ENCODE data around the gene TXNL1.
"Not testable (repeated sequence)": the region's sequence is repeated elsewhere in the genome, so short reads cannot be mapped to it uniquely, and the experiment has no call there.

The TXNL1 gene

GRCh38 chr18:56638232-56639103, at the start of gene TXNL1:
Gene TXNL1, minus strand, starts transcription at chr18:56638592. Its CDS starts 152 bp downstream, at chr18:56638440.
- peak; percentile 41 for FAIRE-seq

DNA sequence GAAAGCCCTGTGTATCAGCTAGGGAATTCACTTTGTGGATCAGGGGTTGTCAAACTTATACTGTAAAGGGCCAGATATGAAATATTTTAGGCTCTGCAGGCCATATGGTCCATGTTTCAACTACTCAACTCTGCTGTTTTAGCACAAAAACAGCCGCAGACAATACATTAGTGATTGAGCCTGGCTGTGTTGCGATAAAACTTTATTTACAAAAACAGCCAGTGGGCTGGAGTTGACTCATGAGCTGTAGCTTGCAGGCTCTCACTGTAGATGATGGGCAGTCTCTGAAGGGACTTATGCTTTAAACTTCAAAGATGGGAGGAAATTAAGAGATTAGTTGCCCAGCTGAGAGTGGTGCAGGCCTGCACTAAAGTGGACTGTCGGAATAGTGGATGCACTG, 45.9 kb upstream of the TXNL1 start:
- FAIRE-seq = no peak

GRCh38 chr18:56678836-56679565, 40.6 kb upstream of the TXNL1 start:
- FAIRE-seq = no peak

- no peak for FAIRE-seq
Measured at GRCh38 chr18:56676639-56677038, 38.2 kb upstream of the TXNL1 start.

- no peak for FAIRE-seq
Measured at GRCh38 chr18:56672981-56673380, 34.6 kb upstream of the TXNL1 start.

- no peak for FAIRE-seq
Measured at GRCh38 chr18:56672391-56672790, 34.0 kb upstream of the TXNL1 start.

GRCh38 chr18:56662902-56663301, 24.5 kb upstream of the TXNL1 start:
- no peak for FAIRE-seq

DNA sequence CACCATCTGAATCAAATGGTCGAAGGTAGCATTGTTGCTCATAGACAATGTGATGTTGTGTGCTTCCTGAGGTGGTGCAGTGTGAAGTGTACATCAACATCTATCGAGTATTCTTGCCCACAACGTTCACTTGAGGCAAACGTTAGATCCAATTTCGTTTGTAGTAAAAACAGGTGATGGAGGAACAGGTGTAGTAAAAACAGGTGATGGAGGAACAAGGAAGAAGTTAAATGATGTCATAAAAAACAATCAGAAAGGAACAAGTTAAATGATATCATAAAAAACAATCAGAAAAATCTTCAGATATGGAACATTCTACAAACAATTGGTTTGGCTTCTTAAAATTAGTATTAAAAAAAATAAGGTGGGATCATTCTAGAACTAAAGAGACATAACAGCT, 24.1 kb upstream of the TXNL1 start:
- FAIRE-seq = no peak

- no peak for FAIRE-seq
Measured at GRCh38 chr18:56662063-56662408, 23.6 kb upstream of the TXNL1 start.

- FAIRE-seq = no peak
Measured at GRCh38 chr18:56661360-56662062, 23.1 kb upstream of the TXNL1 start.

GRCh38 chr18:56660655-56661054, 22.3 kb upstream of the TXNL1 start:
- FAIRE-seq = no peak

- no peak for FAIRE-seq
Measured at GRCh38 chr18:56659111-56659510, 20.7 kb upstream of the TXNL1 start.

GRCh38 chr18:56658261-56658660, 19.9 kb upstream of the TXNL1 start:
- no peak for FAIRE-seq

GRCh38 chr18:56654280-56654679, 15.9 kb upstream of the TXNL1 start:
- FAIRE-seq = not testable (repeated sequence)

- FAIRE-seq = no peak
Measured at GRCh38 chr18:56652802-56653201, 14.4 kb upstream of the TXNL1 start.

GRCh38 chr18:56651771-56652092, 13.3 kb upstream of the TXNL1 start:
- no peak for FAIRE-seq

DNA sequence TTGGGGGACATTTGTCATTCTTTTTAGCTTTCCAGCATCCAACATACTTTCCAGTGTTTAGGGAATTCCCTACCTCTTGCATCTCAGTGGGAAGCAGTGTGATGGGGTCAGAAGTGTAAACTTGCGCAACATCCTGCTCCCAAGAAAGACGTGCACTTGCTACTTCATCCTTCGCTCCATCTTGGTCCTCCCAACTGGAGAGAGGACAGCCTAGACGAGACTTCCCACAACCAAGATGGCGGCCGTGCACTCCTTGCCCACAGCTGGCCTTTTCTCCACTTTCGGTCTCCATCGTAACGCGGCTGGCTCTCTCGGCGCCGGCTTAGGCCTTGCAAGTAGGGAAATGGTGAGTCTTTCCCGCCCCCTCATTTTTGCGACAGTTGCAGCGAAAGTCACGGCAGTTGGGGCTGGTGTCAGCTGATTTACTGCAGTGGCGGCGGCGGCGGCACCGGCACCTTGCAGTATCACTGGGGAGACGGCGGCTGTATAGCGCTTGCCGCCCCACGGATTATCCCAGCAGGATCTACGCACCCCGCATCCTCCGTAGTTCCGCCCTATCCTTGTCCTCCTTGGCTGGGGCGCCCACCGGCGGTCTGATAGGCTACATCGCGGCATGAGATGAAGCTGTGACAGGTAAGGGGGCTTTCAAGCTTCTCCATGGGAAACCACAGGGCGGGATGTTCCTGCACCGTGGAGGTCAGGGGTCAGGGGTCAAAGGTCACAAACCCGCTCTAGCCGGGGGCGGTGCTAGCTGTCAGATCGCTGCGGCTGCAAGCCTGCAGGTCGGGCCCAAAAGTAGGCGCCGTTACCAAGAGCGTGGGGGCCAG, 12.8 kb upstream of the TXNL1 start, which contains the start of gene WDR7:
Gene WDR7, plus strand, starts transcription at position 416 of the 827 bp plus-strand sequence. CDS start 21,157 bp downstream, outside the sequence.
- peak; percentile 94 for FAIRE-seq

GRCh38 chr18:56649996-56650395, 11.6 kb upstream of the TXNL1 start:
- no peak for FAIRE-seq

GRCh38 chr18:56647951-56648893, 9.8 kb upstream of the TXNL1 start:
- FAIRE-seq = no peak

DNA sequence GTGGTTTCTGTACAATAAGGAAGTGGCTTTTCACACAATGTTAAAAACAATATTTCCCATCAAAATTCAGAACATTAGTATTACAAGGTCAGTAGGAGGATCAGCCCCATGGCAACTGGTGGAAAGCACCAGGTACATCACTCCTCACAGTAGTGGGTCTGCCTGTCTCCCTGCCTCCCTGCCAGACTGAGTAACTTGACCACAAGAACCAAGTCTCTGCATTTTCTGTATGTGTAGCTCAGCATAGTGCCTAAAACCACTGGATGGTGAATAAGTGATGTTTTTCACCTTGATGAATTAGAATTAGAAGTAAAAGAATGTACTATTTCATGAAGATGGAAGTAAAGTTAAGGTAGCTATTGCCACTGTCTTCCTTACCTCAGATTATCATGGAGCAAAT, 8.7 kb upstream of the TXNL1 start:
- no peak for FAIRE-seq

DNA sequence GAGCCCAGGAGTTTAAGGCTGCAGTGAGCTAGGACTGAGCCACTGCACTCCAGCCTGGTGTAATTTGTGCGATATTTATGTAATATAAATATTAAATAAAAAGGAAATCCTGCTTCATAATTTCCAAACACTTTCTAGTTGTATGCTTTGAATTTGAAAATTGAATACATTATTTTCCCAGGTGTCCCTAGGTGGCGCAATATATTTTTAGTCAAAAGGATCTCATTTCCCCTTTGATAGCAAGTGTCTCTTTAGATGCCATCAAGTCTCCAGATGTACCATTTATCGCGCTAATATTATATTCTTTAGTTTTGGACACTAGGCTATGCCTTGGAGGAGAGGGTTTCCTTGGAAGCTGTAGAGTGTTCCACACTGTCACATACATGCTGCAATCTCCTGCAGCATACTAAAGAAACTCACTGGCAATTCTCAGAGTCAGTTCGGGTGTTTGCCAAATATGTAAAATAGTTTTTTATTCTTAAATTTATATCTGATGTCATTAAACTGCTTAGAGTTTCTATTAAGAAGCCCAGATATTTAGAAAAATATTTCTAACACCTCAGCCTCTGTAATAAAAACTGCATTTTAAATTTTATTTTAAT, 7.1 kb upstream of the TXNL1 start:
- FAIRE-seq = peak; percentile 67

All from TTC549 (cell line).